Keratinocyte (primary cell): ENCODE data around the gene AKAP13. TPM values are rescaled to one million over a fixed set of nuclear protein-coding genes. Genes with fewer than 3 reads are reported as not detected.
A peak's percentile ranks its signal among the peaks of the same experiment; 100 is the strongest.

Source experiments
- DNase-seq: peaks from one replicate; pipeline ENCODE4 v3.0.0-alpha.2; 2011; ENCODE audit warnings: low read depth, missing footprints, low spot score
- FAIRE-seq: peaks from 2 replicates; lab custom pipeline; 2011; peaks lifted over from hg19 to GRCh38; lab: Jason Lieb, UNC
- H2AFZ ChIP-seq: 2 replicates; pipeline ENCODE4 v1.6.0; 2012; ENCODE audit warnings: low read length, control low read depth, inconsistent platforms; ENCODE audit not compliant: control insufficient read depth
- H3K27ac ChIP-seq: 2 replicates; pipeline ENCODE4 v1.5.1; 2011; ENCODE audit warnings: low read length; ENCODE audit not compliant: control insufficient read depth, insufficient read depth
- H3K27me3 ChIP-seq: 3 replicates; pipeline ENCODE4 v1.6.0; 2011; ENCODE audit warnings: low read length; ENCODE audit not compliant: control insufficient read depth, insufficient read depth; ENCODE audit errors: extremely low read depth
- H3K36me3 ChIP-seq, 2 experiments: 2 replicates in 1 of 2; 3 replicates in 1 of 2; pipeline ENCODE4 v1.5.1; 2011; ENCODE audit warnings: low read length in 2 of 2, mild to moderate bottlenecking in 1 of 2; ENCODE audit not compliant: control insufficient read depth in 2 of 2, insufficient read depth in 2 of 2; ENCODE audit errors: extremely low read depth in 1 of 2
- H3K4me1 ChIP-seq: 3 replicates; pipeline ENCODE4 v1.5.1; 2011; ENCODE audit warnings: low read length; ENCODE audit not compliant: control insufficient read depth, insufficient read depth; ENCODE audit errors: extremely low read depth
- H3K4me2 ChIP-seq: 3 replicates; pipeline ENCODE4 v1.6.0; 2011; ENCODE audit warnings: low read depth, low read length; ENCODE audit not compliant: control insufficient read depth, insufficient read depth; ENCODE audit errors: extremely low read depth
- H3K4me3 ChIP-seq, 3 experiments: fragments of 200-600 bp in 1 of 3; sonication (generic) in 1 of 3; 2 replicates in 2 of 3; 3 replicates in 1 of 3; pipeline ENCODE4 v1.5.1; 2011 to 2016; ENCODE audit warnings: low read length in 3 of 3, mild to moderate bottlenecking in 3 of 3, control low read depth in 2 of 3, inconsistent platforms in 1 of 3, low read depth in 1 of 3, mixed read lengths in 1 of 3, mixed run types in 1 of 3, moderate library complexity in 1 of 3; ENCODE audit not compliant: control insufficient read depth in 2 of 3, insufficient read depth in 2 of 3; ENCODE audit errors: extremely low read depth in 1 of 3
- H3K79me2 ChIP-seq: 2 replicates; pipeline ENCODE4 v1.6.0; 2012; ENCODE audit warnings: low read length; ENCODE audit not compliant: control insufficient read depth, insufficient read depth
- H3K9ac ChIP-seq: 3 replicates; pipeline ENCODE4 v1.6.0; 2011; ENCODE audit warnings: low read length; ENCODE audit not compliant: control insufficient read depth, insufficient read depth; ENCODE audit errors: extremely low read depth
- H3K9me1 ChIP-seq: 3 replicates; pipeline ENCODE4 v1.6.0; 2011; ENCODE audit warnings: low read length; ENCODE audit not compliant: control insufficient read depth, insufficient read depth; ENCODE audit errors: extremely low read depth
- H3K9me3 ChIP-seq: 2 replicates; pipeline ENCODE4 v1.5.1; 2012; ENCODE audit warnings: low read depth, low read length; ENCODE audit not compliant: control insufficient read depth
- H4K20me1 ChIP-seq: 3 replicates; pipeline ENCODE4 v1.6.0; 2011; ENCODE audit warnings: low read length; ENCODE audit not compliant: control insufficient read depth, insufficient read depth; ENCODE audit errors: extremely low read depth
- EZH2 ChIP-seq: IDR thresholded peaks from one replicate; pipeline ENCODE4 v1.6.1; 2012; ENCODE audit warnings: inconsistent platforms, mild to moderate bottlenecking, low read length, moderate library complexity
- dilution Hi-C: fragments of 300-500 bp; cut with MboI; formaldehyde crosslinking; loops from one replicate; pipeline ENCODE4 v1.7.0; 2020; ENCODE audit warnings: low sequenced_read_pairs; ENCODE audit not compliant: extremely low pct_ligation_motif_present
- polyA plus RNA-seq, 5 experiments: library from polyadenylated mRNA; depleted of rRNA in 3 of 5; stranded (reverse) in 3 of 5; stranded (forward) in 1 of 5; unstranded in 1 of 5; fragments of >200 nt; gene quantifications; 1 replicate in 1 of 5; 2 replicates in 3 of 5; 3 replicates in 1 of 5; pipeline versions ENCODE4 v1.2.1 to v1.2.3, GENCODE V29; 2011 to 2012; ENCODE audit warnings: missing spikeins in 2 of 5, low read depth in 1 of 5, low replicate concordance in 1 of 5
- TF ChIP-seq, protein P1 (sequence below), 3 experiments: IDR thresholded peaks in 1 of 3; conservative IDR thresholded peaks in 1 of 3; optimal IDR thresholded peaks in 1 of 3; 2 replicates in 2 of 3; 3 replicates in 1 of 3; pipeline versions ENCODE3 to v1.5.1; 2011; ENCODE audit warnings: low read length in 3 of 3, mild to moderate bottlenecking in 3 of 3, moderate library complexity in 2 of 3, control low read depth in 1 of 3, inconsistent platforms in 1 of 3; ENCODE audit not compliant: insufficient read depth in 2 of 3; ENCODE audit errors: extremely low read depth in 1 of 3

Gene AKAP13
- polyA plus RNA-seq, 1 donor (not counting 4 experiments of a cell fraction or from before 2014, with no cell fraction given) = 16.7 TPM

DNA sequence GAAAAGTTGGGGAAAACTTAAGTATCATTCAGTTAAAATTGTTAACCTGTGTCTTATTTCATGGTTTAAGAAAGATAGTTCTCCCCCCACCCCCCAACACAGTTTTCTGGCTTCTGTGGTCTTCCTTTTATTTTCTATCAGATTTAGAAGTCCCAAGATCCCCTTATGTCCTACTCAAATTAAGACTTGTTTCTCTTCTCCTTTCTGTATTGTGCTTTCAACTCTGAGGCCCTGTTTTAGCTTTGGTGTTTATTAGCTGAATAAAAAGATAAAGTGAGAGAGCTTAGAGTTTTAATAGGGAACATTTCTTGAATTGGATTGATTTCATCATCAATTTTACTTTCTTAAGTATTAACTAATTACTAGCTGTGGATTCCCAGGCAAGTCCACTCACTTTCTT, 62.6 kb downstream of the AKAP13 start:
- no peak for TF ChIP-seq EZH2
- TF ChIP-seq, protein P1, sequence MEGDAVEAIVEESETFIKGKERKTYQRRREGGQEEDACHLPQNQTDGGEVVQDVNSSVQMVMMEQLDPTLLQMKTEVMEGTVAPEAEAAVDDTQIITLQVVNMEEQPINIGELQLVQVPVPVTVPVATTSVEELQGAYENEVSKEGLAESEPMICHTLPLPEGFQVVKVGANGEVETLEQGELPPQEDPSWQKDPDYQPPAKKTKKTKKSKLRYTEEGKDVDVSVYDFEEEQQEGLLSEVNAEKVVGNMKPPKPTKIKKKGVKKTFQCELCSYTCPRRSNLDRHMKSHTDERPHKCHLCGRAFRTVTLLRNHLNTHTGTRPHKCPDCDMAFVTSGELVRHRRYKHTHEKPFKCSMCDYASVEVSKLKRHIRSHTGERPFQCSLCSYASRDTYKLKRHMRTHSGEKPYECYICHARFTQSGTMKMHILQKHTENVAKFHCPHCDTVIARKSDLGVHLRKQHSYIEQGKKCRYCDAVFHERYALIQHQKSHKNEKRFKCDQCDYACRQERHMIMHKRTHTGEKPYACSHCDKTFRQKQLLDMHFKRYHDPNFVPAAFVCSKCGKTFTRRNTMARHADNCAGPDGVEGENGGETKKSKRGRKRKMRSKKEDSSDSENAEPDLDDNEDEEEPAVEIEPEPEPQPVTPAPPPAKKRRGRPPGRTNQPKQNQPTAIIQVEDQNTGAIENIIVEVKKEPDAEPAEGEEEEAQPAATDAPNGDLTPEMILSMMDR (optimal IDR thresholded peaks at IDR 0.05 in 1 of 3, IDR thresholded peaks at IDR 0.05 in 1 of 3, conservative IDR thresholded peaks at IDR 0.05 in 1 of 3; ENCODE audit: extremely low read depth in 1 of 3, insufficient read depth in 2 of 3, low read length in 3 of 3) = no peak
- Histone ChIP-seq H2AFZ (no peak overlapping the region), H3K9ac (peak overlapping the region; percentile 53), H3K27ac (peak overlapping the region; percentile 78), H3K4me1 (peaks cover 34% of the 10 kb centered on the region), H3K36me3 (no peaks in the 10 kb centered on the region), H3K4me3 (no peak overlapping the region), H3K79me2 (peaks cover 58% of the 10 kb centered on the region), H3K4me2 (peak overlapping the region; percentile 61), H3K9me1 (peaks cover 3% of the 10 kb centered on the region), H4K20me1 (no peaks in the 10 kb centered on the region), H3K9me3 (no peaks in the 10 kb centered on the region), H3K27me3 (no peaks in the 10 kb centered on the region)
- FAIRE-seq = no peak
- dilution Hi-C loops = no loop called here
- DNase-seq = no peak

DNA sequence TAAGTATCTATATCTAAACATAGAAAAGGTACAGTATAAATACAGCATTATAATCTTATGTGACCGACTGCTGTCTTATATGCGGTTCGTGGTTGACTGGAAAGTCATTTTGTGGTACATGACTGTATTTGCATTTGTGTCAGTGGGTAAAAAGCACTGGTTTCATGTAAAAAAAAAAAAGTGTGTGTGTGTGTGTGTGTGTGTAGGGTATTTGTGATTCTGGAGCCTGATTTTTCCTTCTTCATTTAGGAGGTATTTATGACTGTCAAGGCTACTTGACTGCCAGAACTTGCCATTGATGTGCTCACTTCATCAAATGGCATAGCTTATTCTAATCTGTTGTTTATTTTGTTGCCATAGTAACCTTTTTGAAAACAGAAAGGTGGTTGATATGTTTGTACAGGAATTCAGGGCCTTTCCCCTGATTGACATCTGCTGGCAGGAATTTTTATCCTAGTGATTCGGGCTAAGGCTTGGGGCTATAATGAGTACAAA, 63.2 kb downstream of the AKAP13 start:
- Histone ChIP-seq H3K27ac (peak overlapping the region; percentile 78), H3K4me1 (peaks cover 34% of the 10 kb centered on the region), H3K36me3 (no peaks in the 10 kb centered on the region), H3K9me3 (no peaks in the 10 kb centered on the region), H3K9ac (peak overlapping the region; percentile 53), H3K9me1 (peaks cover 3% of the 10 kb centered on the region), H3K4me3 (no peak overlapping the region), H3K27me3 (no peaks in the 10 kb centered on the region), H3K79me2 (peaks cover 64% of the 10 kb centered on the region), H4K20me1 (no peaks in the 10 kb centered on the region), H3K4me2 (peak overlapping the region; percentile 61), H2AFZ (no peak overlapping the region)
- DNase-seq = peak; percentile 23
- dilution Hi-C loops = no loop called here
- no peak for TF ChIP-seq EZH2
- TF ChIP-seq, protein P1 (optimal IDR thresholded peaks at IDR 0.05 in 1 of 3, IDR thresholded peaks at IDR 0.05 in 1 of 3, conservative IDR thresholded peaks at IDR 0.05 in 1 of 3; ENCODE audit: extremely low read depth in 1 of 3, insufficient read depth in 2 of 3, low read length in 3 of 3) = peak; percentile 12 to 35 (median 15)
- FAIRE-seq = peak; percentile 84
